HG03095 (cell line): ENCODE measurements around the gene ADAM22.

Experiments used
- ATAC-seq: cut with Tn5 transposase; IDR thresholded peaks from one replicate; pipeline ENCODE4 v1.9.1; 2021; ENCODE audit warnings: moderate library complexity; ENCODE audit not compliant: unreplicated experiment

The ADAM22 gene

DNA sequence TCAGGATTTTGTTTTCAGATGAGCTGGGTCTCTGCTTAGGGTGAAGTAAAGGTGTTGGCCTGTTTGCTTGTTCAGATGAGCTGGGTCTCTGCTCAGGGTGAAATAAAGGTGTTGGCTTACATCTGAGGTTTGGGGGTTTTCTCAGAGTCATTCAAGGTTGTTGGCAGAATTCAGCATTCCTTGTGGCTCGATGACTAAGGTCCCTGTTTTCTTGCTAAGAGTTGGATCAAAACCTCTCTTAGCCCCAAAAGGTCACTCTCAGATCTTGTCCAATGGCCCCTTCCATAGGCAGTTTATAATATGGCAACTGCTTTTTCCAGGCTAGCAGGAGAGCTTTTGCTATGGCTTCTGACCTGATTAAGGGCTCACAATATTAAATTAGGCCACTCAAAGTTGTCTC, 106.6 kb downstream of the ADAM22 start:
- no peak for ATAC-seq

DNA sequence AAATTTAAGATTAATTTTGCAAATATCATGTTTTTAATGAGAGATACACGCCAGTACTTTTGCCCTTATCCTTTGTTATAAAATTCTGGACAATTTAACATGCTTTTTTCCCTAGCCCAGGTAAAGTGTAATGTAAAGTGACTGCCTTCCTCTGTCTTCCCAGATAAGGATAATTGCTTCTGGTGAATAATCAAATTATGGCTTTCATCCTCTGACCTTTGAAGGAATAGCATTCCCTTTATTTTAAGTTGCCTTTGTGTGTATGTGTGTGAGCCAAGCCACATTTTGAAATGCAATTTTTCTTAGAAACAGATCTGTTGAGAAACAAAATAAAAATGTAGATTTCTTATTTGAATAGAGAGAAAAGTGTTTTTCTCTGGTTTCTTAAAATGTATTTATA, 107.5 kb downstream of the ADAM22 start:
- no peak for ATAC-seq

GRCh38 chr7:88042157-88042556, 108.1 kb downstream of the ADAM22 start:
- ATAC-seq, result no peak

GRCh38 chr7:88042803-88043202, 108.8 kb downstream of the ADAM22 start:
- ATAC-seq, result no peak

GRCh38 chr7:88044069-88044468, 110.0 kb downstream of the ADAM22 start:
- no peak for ATAC-seq

DNA sequence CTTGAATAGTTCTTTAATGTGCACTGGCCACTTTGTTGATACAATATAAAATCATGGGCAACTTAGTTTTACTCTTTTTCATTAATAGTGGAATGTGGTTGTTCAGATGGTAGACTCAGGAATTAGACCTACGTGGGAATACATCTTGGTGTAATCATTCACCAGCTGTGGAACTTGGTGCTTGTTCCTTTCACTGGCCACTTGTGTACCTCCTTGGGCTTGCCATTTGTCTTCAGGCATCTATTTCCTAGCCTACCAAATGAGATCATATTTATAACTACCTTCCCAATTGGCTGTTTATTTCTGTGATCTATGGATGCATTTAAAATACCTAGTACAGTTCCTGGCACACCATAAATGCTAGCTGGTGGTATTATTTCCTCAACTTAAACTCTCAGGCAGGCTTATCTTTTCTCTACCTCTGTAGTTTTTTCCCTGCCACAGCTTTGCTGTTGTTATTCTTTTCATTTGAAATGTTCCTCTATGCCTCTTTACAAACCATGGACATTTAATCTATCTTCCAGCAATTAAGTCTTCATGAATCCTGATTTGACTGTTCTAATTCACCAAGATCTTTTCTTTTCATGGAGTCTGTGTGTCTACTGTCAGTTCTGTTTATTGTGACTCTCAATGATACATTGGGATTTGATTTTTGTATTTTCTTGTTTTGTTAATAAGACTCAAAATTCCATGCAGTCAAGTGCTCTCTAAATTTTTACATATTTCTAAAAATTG, 113.0 kb downstream of the ADAM22 start:
- no peak for ATAC-seq

DNA sequence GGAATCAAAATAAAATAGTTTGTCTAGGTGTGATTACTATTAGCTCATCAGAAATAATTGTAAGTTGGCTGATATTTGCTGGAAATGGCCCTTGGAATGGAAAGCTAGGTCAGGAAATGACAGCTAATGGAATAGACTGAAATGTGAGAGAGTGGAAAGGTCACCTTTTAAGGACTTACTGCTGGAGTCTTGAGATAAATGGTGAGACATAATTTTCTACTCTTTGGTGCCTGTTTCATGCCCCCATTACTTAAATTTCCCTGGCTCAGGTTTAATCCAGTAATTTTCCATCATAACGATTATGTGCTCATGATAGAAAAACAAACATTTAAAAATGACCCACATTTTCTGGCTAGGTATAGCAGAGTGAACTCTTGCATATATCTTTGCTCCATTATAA, 123.6 kb downstream of the ADAM22 start:
- no peak for ATAC-seq

DNA sequence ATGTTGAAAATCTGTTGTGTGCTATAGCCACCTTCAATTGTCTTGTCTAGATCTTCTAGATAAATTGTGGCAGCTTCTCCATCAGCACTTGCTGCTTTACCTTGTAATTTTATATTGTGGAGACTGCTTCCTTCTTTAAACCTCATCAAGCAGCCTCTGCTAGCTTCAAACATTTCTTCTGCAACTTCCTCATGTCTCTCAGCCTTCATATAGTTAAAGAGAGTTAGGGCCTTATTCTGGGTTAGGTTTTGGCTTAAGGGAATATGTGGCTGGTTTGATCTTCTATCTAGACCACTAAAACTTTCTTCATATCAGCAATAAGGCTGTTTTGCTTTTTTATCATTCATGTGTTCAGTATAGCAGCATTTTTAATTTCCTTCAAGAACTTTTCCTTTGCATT, 128.2 kb downstream of the ADAM22 start:
- ATAC-seq, result no peak

DNA sequence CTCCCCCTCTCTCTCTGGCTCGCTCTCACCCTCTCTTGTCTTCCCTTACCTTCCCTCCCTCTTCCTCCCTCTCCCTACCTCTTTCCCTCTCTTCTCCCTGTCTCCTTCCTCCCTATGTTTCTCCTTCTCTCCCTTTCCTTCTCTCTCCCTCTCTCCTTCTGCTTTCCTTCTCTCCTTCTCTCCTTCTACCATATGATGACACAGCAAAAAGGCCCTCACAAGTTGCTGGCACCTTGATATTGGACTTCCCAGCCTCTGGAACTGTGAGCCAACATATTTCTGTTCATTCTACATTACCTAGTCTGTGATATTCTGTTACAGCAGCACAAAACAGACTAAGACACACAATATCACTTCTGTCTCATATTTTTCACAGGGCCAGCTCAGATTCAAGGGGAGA, 135.0 kb downstream of the ADAM22 start:
- no peak for ATAC-seq

GRCh38 chr7:88071994-88072714, 138.1 kb downstream of the ADAM22 start:
- peak; percentile 90 for ATAC-seq

DNA sequence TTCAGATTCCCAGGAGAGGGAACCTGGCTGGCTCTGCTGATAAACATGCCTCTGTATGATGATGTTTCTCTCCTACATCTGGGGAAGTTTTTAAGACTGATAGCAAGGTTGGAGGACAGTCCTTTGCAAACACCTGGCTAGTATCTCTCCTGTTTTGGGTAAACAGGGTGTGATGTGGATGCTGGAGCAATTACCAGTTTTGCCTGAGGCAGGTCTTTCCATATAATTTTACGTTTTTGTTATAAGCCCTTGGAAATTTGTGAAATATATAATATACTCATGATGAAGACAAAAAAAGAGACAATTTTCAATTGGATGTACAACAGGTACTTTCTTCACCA, 138.6 kb downstream of the ADAM22 start:
- ATAC-seq, result peak; percentile 25

DNA sequence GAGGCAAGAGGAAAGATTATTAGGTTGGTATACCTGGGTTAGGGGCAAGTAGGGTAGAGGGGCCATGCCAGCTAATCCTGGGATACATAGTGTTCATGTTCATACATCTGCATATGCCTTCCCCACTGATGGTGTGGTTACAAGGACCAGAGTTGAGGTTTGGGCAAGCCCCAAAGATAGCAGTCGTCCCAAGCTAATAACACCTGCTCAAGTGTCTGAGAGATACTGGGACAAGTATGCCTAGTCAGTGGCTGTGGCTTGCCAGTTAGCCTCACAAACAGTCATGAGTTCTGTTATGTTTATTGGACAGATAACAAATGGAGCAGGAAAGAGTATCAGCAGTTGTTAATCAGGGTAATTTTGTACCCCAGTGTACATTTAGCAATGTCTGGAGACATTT, 139.6 kb downstream of the ADAM22 start:
- no peak for ATAC-seq

DNA sequence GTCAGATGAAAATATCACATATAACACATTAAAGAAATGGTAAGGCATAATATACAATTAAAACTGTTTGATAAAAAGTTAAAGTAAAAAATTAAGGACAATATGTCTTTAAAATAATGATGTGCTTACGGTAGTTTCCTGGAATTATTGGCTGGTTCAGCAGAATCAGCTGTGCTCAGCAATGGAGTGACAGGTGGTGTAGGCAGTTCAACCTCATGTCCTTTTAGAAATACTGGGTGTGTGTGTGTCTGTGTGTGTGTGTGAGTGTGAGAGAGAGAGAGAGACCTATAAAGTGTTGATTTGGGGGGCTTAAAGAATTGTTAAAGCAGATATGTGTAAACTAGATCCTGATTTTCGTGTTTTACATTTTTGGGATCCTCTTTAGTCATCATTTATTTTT, 141.2 kb downstream of the ADAM22 start:
- ATAC-seq, result no peak

DNA sequence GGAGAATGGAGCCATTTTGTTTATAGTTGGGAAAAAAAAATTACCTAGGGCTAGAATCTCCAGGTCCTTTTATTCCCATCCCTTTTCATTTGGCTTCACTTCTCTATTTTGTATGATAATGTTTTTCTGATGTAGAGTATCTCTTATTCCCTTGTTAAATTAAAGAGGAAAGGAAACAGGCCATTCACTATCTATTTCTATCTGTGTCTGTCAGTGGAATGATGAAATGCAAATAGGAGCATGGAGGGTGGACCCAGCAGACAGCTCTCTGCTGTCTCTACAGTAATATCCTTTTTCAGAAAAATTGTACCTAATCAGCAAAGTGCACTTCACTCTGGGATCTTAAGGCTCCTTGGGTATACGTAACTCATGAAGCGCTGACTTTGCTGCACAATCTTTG, 149.8 kb downstream of the ADAM22 start:
- no peak for ATAC-seq

DNA sequence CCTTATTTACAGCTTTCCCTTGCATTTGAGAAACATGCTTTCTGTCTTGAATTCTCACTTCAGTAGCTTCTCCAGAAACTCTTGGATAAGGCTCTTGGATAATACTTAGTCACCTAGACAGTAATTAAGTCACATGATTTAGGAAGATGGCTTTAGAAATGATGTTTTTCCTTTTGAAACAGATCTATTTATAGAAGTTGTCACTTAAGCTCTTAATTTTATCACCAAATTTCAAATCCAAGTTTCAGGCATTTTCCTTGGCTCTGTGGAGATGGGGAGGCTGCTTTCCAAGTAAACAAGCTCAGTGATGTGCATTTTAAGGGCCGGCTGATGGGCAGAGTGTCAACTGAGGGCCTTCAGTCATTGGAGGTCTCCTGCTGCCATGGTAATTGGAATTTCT, 155.5 kb downstream of the ADAM22 start:
- ATAC-seq, result no peak

GRCh38 chr7:88090240-88090639, 156.2 kb downstream of the ADAM22 start:
- no peak for ATAC-seq

DNA sequence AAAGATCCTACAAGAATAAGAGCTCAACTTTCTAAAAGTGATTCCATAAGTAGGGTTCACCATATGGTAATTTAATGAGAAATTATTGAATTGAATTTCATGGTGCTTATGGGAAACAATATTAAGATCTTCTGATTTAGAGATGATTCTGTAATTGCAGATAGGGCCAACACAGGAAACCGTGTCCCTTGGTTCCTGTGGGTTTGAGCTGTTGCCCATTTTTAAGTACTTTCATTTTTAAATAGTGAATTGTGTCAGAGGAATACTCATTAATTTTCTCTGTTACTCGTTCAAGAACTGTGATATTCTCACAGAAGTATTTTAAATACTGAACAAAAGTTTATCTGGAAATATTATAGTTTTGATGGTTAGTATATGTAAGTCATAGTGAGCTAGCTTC, 156.6 kb downstream of the ADAM22 start:
- no peak for ATAC-seq

DNA sequence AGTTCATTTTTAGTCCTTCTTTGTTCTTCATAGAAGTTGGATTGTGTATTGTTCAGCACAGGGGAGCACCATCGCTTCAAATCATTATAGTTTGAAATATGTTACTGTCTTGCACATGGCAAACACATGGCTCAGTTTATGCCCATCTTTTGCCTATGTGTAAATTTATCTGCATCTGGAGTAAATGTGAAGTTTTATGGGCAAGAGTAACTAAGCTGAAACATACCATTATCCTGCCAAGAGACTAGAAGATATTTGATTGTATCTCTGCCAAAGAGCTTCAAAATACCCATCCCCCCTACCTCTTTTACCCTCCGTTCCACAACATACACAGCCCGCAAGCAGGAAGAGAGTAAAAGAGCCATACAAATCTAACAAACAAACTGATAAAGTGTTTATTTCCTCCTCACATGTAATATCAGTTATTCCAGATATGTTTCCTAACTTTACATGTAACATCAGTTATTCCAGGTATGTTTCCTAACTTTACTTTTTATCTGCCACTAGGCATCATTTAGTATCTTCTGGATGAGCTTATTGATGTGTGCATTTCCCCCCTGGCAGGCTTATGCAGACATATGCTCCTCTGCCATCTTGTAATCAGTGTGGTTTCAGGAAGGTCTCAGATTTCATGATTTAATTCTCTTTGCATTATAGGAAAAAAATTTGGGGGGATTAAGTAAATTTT, 158.1 kb downstream of the ADAM22 start:
- ATAC-seq, result no peak

GRCh38 chr7:88092676-88092999, 158.6 kb downstream of the ADAM22 start:
- no peak for ATAC-seq

- ATAC-seq, result no peak
Observed at GRCh38 chr7:88101769-88102168, 167.7 kb downstream of the ADAM22 start.

DNA sequence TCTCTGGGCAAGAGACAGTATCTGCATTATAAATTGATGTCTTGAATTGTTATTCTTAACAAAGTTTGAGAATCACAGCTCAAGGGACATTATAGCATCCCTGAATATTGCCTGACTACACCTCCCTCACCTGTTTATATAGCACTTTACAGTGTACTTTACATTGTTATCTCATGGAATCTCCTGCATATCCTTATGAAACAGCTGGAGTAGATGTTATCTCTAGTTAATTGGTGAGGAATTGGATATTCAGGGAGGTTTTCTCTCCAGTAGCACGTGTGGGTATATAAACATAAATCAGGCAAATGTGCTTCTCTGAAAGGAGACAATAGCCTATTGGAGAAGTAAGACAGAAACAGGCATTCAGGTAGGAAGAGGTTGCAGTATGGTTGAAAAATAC, 168.6 kb downstream of the ADAM22 start:
- no peak for ATAC-seq

DNA sequence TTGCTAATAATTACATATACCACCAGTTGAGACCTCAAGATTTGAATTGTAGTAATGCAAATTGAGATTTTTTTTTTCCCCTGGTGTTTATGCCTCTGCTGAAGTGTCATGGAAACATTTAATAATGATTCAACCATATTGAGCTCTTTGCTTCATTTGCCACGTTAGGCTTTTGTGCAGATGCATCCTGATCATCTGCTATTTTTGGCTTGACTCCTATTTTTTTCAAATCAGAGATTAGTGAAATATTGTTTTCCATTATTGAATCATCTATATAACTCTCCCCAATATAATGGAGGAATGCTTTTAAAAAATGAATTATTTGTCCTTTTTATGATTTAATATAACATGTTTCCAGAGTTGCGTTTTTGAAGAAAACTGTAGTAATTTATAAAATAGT, 170.7 kb downstream of the ADAM22 start:
- no peak for ATAC-seq
